Stimulated activated CD8-positive, alpha-beta memory T cell treated with anti-CD3 and anti-CD28 coated beads, Interleukin-7, amount 100 ng/mL, for 24 hours (primary cell): Measurements from ENCODE around the gene TNFAIP3.
A peak's percentile ranks its signal among the peaks of the same experiment; 100 is the strongest.
"Not testable (repeated sequence)": the region's sequence is repeated elsewhere in the genome, so short reads cannot be mapped to it uniquely, and the experiment has no call there.

Experiments used
- DNase-seq: peaks from one replicate; pipeline ENCODE4 v3.0.0-alpha.2; 2020; ENCODE audit warnings: low read depth

Gene TNFAIP3

DNA sequence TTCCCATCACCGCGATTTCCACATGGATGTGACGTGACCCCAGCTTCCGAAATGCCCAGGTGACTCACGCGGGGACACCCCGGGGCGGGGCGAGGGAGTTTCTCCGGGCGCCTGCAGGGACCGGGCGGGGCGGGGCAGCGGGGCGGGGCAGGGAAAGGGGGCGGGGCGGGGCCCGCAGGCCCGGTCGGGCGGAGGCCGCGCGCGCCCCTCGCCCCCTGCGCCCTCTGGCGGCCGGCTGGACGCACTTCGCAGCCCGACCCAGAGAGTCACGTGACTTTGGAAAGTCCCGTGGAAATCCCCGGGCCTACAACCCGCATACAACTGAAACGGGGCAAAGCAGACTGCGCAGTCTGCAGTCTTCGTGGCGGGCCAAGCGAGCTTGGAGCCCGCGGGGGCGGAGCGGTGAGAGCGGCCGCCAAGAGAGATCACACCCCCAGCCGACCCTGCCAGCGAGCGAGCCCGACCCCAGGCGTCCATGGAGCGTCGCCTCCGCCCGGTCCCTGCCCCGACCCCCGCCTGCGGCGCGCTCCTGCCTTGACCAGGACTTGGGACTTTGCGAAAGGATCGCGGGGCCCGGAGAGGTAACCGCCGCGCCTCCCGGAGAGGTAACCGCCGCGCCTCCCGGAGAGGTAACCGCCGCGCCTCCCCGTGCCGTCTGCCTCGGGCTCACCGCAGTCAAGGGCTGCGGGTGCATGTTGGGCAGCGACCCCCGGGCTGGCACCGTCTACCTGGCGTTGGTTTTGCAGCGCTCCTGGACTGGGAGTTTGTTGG, at the start of gene TNFAIP3:
Gene TNFAIP3, plus strand, starts transcription at position 346 of the 771 bp plus-strand sequence. CDS start 3,969 bp downstream, outside the sequence.
- DNase-seq: peak; percentile 91

DNA sequence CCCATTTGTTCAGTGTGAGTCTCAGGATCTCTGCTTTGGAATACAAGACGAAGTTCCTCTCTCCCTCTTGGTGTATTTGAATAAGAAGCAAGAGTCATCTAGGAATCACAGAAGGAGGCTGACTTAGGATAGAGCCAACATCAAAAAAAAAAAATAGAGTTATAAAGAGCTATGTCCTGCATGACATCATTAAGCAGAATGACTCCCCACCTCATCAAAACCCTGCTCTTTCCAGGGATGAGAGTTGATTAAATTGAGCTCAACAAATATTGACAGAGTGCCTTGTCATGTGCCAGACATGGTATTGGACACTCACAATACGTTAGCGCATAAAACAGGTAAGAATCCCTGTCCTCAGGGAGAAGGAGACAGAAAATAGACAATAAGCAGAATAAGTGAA, 48.6 kb upstream of the TNFAIP3 start:
- no peak for DNase-seq

DNA sequence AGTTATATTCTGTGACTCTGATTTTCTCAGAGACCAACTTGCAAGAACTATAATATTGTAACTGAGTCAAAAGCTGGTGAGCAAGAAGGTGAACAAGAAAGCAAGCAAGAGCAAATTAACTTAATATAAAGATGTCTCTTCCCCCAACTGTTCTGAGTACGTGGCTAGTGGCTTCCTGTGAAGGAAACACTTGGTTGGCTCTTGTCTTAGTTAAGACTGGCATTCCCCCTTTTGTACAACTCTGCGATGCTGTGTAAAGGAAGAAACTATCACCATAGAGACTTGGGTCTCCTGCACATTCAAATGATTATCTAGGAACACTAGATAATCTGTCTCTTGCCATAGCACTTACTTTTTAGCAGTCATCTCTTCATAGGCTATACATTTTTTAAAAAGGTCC, 47.3 kb upstream of the TNFAIP3 start:
- DNase-seq: no peak

DNA sequence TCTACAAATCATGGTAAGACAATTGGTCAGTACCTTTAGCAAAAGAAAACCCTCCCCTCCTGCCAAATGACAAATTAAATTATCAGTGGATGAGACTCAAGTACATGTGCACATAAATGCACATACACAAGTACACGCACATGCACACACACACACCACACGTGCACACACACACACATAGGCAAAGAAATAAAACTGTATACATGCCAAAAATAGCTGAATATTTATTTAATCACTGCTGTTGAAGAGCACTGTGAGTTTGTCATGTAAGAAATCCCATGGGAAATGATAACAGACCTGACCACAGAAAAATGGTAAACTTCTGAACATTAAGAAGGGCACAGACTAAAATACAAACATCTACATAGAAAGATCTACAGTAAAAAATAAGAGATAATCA, 46.6 kb upstream of the TNFAIP3 start:
- no peak for DNase-seq

DNA sequence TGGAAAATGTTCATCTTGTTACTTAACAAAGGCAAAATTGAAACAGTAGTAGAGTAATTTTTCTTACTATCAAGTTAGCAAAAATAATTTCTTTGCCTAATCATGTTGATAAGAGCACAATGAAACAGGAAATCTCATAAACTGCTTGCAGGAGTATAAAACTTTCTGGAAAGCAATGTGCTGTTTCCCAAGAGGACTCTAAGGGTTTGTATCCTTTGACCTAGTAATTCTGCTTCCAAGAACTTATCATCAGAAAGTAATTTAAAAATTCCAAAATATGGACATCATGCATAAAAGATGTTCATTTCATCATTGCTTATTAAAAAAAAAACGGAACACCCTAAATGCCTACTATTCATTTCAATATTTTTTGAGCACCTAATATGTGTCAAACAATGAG, 46.1 kb upstream of the TNFAIP3 start:
- DNase-seq: no peak

DNA sequence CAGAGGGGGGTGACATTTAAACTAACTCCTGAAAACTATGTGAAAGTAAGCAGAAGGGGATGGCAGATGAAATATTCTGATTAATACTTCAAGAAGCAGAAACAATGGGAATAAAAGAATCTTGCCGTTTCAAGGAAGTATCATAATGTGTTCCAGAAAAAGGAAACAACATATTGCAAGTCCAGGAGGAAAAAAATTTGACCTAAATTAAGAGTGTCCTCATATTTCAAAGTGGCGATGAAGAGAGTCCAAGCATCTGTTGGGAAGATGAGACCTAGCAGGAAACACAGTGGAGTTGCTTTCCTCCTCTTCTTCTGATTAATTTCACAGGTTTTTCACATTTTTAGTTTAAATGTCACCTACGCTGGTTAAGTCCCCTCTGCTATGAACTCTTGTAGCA, 45.6 kb upstream of the TNFAIP3 start:
- no peak for DNase-seq

DNA sequence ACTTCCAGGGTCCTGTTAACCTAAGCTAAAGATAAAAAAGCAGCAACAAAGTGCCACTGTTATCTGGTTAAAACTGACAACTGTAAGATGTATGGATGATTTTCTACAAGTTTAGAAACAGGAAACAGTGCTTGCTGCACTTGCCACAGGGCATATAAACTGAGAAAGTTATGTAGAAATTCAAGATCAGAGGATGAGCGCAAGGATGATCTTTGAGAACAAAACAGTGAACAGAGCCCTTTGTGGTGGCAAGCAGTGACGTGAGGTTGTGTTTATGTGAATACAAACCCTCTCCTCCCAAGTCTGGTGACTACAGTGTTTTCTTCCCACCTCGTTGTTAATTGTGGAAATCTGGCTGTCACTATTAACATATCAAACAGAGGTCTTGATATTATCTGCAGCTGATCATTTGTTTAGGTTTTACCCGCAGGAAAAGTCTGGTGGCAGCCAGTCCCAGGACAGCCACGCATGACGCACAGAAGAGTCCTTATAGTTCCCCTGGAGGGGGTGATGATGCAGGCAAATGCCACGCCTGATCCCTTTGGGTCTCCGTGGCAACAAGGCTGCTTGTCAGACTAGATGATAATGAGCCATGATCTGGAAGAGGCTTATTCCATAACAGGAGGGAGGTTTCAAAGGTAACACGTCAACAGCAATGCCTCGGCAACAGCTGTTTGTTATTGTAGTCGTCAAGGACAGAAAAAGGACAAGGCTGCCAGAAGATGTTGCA, 43.1 kb upstream of the TNFAIP3 start:
- peak; percentile 37 for DNase-seq

DNA sequence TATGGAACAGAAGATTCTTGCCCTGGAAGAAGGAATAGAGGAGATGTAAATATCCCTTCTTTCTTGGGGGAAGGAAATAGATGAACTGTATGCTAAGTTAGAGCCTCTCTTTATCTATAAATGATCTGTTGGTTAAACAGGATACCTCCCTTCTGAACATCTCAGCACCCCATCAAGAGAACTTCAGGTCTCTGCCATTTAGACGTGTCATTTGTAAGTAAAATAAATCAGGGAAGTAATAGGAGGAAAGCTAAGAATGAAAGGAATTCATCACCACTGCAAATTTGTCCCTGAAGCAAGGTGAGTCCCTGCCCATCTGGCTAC, 42.5 kb upstream of the TNFAIP3 start:
- no peak for DNase-seq

DNA sequence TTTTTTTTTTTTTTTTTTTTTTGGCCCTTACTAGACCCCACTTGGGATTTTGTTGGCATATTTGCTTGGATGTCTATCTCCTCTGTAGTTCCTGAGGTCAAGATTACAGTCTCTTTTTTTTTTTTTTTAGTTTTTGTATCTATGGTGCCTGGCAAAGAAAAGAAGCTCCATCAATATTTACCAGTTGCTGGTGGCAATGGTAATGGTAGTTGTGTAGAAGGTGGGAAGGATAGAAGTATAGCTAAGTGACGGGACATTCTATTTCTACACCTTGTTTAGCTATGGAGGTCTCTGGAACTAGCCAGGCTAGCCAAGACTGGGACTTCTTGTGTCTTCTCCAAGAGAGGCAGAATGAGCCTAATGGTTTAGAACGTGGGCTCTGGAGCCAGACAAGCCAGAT, 42.2 kb upstream of the TNFAIP3 start:
- no peak for DNase-seq

DNA sequence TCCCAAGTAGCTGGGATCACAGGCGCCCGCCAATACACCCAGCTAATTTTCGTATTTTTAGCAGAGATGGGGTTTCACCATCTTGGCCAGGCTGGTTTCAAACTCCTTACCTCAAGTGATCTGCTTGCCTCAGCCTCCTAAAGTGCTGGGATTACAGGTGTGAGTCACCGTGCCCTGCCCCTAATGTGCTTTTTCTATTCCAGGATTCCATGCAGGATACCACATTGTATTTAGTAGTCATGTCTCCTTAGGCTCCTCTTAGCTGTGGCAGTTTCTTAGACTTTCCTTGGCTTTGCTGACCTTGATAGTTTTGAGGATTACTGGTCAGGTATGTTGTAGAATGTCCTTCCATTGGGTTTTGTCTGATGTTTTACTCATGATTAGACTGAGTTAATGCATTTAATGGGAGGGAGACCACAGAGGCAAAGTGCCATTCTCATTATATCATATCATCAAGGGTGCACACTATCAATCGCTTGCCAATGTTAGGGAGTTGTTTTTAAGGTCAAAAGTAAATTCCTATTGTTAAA, 39.6 kb upstream of the TNFAIP3 start:
- no peak for DNase-seq

DNA sequence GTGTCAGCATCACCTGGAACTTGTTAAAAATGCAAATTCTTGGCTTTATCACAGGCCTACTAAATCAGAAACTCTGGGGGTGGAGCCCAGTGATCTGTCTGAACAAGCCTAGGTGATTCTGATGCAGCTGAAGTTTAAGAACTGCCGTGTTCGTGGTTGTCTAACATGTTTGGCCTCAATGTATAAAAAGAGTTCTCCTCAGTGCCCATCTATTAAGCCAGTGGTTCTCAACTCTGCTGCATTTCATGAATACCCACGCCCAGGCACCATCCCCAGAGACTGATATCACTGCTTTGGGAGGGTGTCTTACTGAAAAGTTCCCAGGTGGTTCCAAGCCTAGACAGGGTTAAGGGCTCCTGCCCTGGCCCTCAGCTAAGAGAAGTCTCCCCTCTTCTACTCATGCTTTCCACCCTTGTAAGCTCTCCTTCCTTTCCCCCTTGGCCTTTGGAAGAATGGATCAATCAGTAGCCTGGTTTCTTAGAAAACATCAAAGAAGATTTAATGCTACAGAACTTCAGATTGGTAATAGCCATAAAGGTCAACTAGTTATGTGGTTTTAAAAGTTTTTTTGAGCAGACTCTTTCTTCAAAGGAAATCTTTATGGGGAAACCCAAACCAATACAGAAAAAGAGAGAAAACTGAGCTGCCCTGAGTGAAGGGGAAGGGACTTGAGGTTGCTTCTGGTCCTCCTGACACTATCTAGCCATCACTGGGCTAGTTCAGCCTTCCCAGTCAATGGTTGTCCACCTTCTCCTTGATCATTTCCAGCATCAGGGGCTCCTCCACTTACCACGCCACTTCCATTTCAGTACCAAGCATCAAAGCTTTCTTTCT, 38.9 kb upstream of the TNFAIP3 start:
- DNase-seq: no peak

DNA sequence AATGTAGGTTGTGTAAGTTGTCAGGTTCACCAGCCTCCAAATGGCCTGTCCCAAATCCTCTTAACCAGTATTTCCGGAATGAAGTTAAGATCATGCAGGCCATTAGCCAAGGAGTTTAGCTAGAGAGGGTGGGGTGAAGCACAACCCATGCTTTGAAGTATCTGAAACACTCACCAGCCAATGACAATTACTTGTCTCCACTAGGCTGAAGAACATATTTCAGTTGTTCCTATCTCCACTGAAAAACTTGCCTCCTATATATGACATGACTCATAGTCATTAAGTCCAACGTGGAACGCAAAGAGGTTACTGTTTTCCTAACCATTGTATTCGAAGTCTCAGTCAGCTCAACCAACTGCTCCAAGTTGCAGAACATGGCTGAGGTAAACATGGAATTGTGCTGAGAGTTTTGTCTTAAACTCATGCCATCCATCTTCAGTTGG, 37.4 kb upstream of the TNFAIP3 start:
- no peak for DNase-seq

DNA sequence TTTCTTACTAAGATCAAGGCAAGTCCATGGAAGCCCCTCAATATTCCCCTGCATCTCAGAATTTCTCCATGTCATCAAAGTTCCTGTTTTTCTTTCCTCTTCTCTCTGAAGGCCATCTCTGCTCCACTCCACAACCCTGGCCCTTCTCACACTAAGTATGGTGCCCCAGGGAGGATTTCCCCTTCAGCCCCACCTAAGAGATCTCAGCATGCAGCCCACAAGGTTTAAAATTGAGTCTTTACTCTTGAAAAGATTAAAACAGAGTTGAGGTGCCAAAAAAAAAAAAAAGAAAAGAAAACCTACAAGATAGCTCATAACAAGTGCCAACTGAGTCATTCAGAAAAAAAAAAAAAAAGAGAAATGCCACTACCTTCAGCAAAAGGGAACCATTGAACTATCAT, 36.5 kb upstream of the TNFAIP3 start:
- no peak for DNase-seq

DNA sequence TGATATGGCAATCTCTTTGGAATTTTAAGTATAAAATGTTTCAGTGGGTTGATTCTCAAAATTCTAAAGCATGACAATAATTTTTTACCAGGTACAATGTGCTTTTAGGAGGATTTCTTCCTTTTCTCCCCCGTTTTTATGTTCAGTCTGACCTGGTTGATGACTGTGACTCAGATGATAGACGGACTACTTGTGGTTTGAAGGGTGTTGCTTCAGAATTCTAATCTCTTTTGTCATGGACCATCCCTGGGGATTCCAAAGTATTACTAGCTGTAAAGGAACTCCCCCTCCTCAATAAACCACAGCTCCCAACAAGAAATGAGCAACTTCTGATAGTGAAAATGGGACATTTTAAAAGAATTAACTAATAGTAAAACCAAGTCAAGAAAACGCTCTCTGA, 34.9 kb upstream of the TNFAIP3 start:
- no peak for DNase-seq

DNA sequence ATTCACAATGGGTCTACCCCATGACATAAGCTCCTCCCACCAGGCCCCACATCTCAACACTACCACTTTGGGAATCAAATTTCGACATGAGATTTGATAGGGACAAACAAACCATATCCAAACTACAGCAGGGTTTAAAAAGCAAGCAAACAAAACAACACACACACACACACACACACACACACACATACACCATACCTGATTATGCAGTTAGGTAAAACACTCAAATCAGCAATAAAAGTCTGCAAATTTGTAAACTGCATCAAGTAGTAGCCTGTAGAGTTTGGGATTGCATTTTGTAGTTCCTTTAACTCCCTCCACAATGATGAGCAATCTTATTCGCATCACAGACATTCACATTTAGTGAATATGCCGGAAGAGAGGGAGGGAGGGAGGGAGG, 32.6 kb upstream of the TNFAIP3 start:
- DNase-seq: no peak

DNA sequence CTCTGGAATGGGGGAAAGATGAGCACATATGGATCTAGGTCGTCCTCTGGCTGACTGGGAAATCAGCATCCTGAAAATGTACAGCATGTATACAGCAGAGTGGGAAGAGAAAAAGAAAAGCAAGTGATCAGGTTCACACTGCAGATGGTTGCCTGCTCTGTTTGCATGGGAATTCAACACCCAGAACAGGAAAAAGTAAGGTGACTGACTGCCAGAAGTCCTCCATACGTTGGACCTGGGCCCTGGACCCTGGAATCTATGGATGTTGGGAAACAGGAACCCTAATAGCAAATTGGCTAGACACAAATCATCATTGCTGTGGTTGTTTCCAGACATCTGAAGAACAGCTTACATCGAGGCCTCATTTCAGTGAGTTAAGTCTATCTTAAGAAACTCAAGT, 30.3 kb upstream of the TNFAIP3 start:
- DNase-seq: no peak

DNA sequence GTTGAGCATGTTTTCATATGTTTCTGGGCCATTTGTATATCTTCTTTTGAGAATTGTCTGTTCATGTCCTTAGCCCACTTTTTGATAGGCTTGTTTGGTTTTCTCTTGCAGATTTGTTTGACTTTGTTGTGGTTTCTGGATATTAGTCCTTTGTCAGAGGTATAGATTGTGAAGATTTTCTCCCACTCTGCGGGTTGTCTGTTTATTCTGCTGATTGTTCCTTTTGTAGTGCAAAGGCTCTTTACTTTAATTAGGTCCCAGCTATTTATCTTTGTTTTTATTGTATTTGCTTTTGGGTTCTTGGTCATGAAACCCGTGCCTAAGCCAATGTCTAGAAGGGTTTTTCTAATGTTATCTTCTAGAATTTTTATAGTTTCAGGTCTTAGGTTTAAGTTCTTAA, 29.0 kb upstream of the TNFAIP3 start:
- not testable (repeated sequence) for DNase-seq

DNA sequence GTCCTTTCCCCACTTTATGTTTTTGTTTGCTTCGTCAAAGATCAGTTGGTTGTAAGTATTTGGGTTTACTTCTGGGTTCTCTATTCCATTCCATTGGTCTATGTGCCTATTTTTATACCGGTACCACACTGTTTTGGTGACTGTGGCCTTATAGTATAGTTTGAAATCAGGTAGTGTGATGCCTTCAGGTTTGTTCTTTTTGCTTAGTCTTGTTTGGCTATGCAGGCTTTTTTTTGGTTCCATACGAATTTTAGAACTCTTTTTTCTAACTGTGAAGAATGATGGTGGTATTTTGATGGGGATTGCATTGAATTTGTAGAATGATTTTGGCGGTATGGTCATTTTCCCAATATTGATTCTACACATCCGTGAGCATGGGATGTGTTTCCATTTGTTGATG, 28.5 kb upstream of the TNFAIP3 start:
- DNase-seq: not testable (repeated sequence)

DNA sequence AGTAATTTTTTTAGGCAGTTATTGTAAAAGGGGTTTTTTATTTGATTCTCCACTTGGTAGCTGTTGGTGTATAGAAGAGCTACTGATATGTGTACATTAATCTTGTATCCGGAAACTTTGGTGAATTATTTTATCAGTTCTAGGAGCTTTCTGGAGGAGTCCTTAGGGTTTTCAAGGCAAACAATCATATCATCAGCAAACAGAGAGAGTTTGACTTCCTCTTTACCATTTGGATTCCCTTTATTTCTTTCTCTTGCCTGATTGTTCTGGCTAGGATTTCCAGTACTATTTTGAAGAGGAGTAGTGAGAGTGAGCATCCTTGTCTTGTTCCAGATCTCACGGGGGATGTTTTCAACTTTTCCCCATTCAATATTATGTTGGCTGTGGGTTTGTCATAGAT, 28.0 kb upstream of the TNFAIP3 start:
- DNase-seq: no peak

DNA sequence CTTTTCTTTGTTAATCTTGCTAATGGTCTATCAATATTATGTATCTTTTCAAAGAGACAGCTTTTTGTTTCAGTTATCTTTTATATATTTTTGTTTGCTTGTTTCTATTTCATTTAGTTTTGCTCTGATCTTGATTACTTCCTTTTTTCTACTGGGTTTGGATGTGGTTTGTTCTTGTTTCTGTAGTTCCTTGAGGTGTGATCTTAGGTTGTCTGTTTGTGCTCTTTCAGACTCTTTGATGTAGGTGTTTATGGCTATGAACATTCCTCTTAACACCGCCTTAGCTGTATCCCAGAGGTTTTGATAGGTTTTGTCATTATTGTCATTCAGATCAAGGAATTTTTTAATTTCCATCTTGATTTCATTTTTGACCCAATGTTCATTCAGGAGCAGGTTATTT, 26.8 kb upstream of the TNFAIP3 start:
- no peak for DNase-seq

DNA sequence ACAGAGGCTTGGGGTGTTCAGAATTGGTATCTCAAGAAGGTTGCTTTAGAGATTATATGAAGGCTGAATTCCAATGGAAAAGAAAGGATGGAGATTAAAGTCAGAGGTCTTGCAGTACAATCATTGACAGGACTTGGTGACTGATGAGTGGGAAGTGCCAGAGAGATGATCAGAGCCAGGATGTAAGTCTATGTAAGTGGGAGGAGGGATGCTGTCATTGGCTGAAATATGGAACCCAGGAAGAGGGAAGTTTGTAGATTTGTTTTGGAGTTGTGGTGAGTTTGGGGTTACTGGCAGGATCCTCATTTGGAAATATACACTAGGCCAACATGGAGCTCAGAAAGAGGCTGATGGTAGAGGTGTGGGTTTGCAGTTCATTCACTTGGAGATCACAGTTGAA, 23.8 kb upstream of the TNFAIP3 start:
- no peak for DNase-seq

DNA sequence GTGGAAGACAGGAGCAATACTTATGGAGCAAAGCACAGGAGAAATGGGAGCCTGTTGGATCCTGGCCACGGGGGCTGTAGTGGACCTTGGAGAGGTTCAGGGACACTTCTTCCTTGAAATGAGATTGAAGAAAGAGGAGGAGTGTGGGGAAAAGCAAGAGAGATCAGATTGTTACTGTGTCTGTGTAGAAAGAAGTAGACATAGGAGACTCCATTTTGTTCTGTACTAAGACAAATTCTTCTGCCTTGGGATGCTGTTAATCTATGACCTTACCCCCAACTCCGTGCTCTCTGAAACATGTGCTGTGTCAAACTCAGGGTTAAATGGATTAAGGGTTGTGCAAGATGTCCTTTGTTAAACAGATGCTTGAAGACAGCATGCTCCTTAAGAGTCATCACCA, 22.7 kb upstream of the TNFAIP3 start:
- DNase-seq: not testable (repeated sequence)

DNA sequence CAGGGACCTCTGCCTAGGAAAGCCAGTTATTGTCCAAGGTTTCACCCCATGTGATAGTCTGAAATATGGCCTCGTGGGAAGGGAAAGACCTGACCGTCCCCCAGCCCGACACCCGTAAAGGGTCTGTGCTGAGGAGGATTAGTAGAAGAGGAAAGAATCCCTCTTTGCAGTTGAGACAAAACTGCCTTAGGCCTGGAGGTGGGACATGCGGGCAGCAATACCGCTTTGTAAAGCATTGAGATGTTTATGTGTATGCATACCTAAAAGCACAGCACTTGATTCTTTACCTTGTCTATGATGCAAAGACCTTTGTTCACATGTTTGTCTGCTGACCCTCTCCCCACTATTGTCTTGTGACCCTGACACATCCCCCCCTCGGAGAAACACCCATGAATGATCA, 22.3 kb upstream of the TNFAIP3 start:
- not testable (repeated sequence) for DNase-seq
